Heart right ventricle (tissue), 16 donors: ENCODE results near the gene GHRHR. TPM values are rescaled to one million over a fixed set of nuclear protein-coding genes. Genes with fewer than 3 reads are reported as not detected.
A peak's percentile ranks its signal among the peaks of the same experiment; 100 is the strongest.

Source experiments
- ATAC-seq, 8 donors: fragments of 200-7000 bp; cut with Tn5 transposase; one replicate each; pipeline ENCODE4 v1.9.1; 2020; ENCODE audit warnings: mild to moderate bottlenecking in 8 of 8, moderate library complexity in 8 of 8, moderate number of reproducible peaks in 1 of 8
- DNase-seq, 2 donors: peaks; one replicate each; pipeline ENCODE4 v3.0.0-alpha.2; 2020
- H3K27ac ChIP-seq, 10 donors: fragments of 200-600 bp; sonication (generic) in 2 of 10; one replicate each; pipeline versions ENCODE4 v1.5.0 to v1.8.0; 2020 to 2022; ENCODE audit warnings: mild to moderate bottlenecking in 3 of 10
- H3K27me3 ChIP-seq, 7 donors: fragments of 200-600 bp; one replicate each; pipeline ENCODE4 v1.8.0; 2021 to 2022; ENCODE audit warnings: mild to moderate bottlenecking in 2 of 7
- H3K36me3 ChIP-seq, 9 donors: fragments of 200-600 bp; sonication (generic) in 1 of 9; one replicate each; pipeline versions ENCODE4 v1.5.0 to v1.8.0; 2020 to 2022; ENCODE audit warnings: mild to moderate bottlenecking in 2 of 9
- H3K4me1 ChIP-seq, 9 donors: fragments of 200-600 bp; sonication (generic) in 1 of 9; one replicate each; pipeline versions ENCODE4 v1.5.0 to v1.8.0; 2020 to 2022; ENCODE audit warnings: mild to moderate bottlenecking in 4 of 9
- H3K4me3 ChIP-seq, 10 donors: fragments of 200-600 bp; sonication (generic) in 2 of 10; one replicate each; pipeline versions ENCODE4 v1.5.0 to v1.8.0; 2020 to 2022; ENCODE audit warnings: mild to moderate bottlenecking in 7 of 10, moderate library complexity in 2 of 10
- H3K9me3 ChIP-seq, 11 donors: fragments of 200-600 bp in 10 of 11; sonication (generic) in 2 of 11; one replicate each; pipeline versions ENCODE4 v1.5.0 to v1.8.0; 2013 to 2022; ENCODE audit warnings: mild to moderate bottlenecking in 2 of 11, control low read depth in 1 of 11, moderate library complexity in 1 of 11
- WGBS, 2 donors: extraction: QIAGEN DNeasy Blood & Tissue Kit; methylation state at CpG; one replicate each; pipeline ENCODE4 v1.1.7; 2013; ENCODE audit warnings: inconsistent platforms in 1 of 2; 5-methylcytosine and 5-hydroxymethylcytosine counted together
- intact Hi-C, 10 donors: fragments of 100-400 bp; cut with DNase I; formaldehyde crosslinking; loops; one replicate each; pipeline versions ENCODE4 v1.11.1 to v1.14.2; 2022
- polyA plus RNA-seq, 2 donors: library from polyadenylated mRNA; stranded (reverse); fragments of 200-250 nt; gene quantifications; one replicate each; pipeline ENCODE4 v1.2.3, GENCODE V29; 2013
- total RNA-seq, 10 donors: library from RNA; stranded (reverse); fragmentation: NEBNext Ultra II Directional in 3 of 10; extraction: Animal tissue kit (Norgen Biotek cat#: 25700) in 3 of 10; gene quantifications; one replicate each; pipeline versions ENCODE4 v1.2.1 to v1.2.4, GENCODE V29; 2021 to 2023
- TF ChIP-seq, protein P1 (sequence below), 9 donors: fragments of 200-600 bp; sonication (generic) in 2 of 9; IDR thresholded peaks; one replicate each; pipeline versions ENCODE4 v1.5.0 to v1.8.0; 2021 to 2022; ENCODE audit warnings: antibody characterized with exemption in 9 of 9, mild to moderate bottlenecking in 5 of 9, moderate library complexity in 1 of 9
- donor health status: Arrhythmogenic right ventricular cardiomyopathy.
- donor health status: ischemic (EF 13 %, LVEDD 7.1; RV severe dilation, severe dysfunction).
- donor health status: healthy with polysubstance abuse.
- donor health status: DM: no; HTN: yes; CAD: no.
- donor health status: DM: no; HTN: no; CAD: no.
- donor health status: ischemic (EF 25% LVEDD 6.9; RV normal size, moderate dysfunction).
- donor health status: ischemic (EF 25% LVEDD 5.7; RV mildly dilated, moderate dysfunction).
- donor health status: healthy.
- donor health status: DM: yes; HTN: yes; CAD: no.
- donor health status: Ischemic cardiomyopathy.
- donor health status: ischemic (EF 35%, LVEDD 5.7; RV mildly dilated, moderate dysfunction).
- donor health status: nonischemic (EF 11% LVEDD 7.7; RV severe dilation, severe dysfunction).
- donor health status: DM: yes; HTN: yes; CAD: no.
- donor health status: PGD.
- donor health status: ischemic (EF 29% LVEDD 5.4; RV normal size, mild dysfunction).
- donor health status: nonischemic (EF 23%, LVEDD 6.1; RV moderate dilation, normal function).

The GHRHR gene
- total and polyA plus RNA-seq, 12 donors = not detected

DNA sequence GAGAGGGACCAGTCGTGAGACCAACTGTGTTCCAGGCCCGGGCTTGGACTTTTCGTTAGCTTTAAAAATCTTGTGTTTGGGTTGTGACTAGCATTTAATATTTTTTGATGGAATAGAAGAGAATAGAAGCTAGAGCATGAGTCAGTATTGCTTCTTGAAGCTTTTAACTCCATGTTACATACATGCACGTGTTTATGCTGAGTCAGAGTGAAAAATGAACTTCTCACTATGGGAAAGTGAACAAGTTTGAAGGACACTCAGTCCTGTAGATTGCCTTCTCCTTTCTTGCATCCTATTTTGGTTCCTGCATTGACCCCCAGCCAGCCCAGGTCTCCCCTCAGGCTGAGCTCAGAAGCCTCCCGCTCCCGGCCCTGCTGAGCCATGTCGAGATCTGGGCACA lies 31.8 kb downstream of the GHRHR start:
- Histone ChIP-seq H3K9me3 (no peaks in the 10 kb centered on the region), H3K4me3 (no peak overlapping the region), H3K27me3 (peaks cover 0 to 2% (median 0%) of the 10 kb centered on the region in 7 donors), H3K4me1 (peaks cover 0 to 23% (median 4%) of the 10 kb centered on the region in 9 donors), H3K27ac (no peak overlapping the region), H3K36me3 (no peaks in the 10 kb centered on the region)
- DNase-seq (no peak), ATAC-seq (no peak)
- TF ChIP-seq, protein P1, sequence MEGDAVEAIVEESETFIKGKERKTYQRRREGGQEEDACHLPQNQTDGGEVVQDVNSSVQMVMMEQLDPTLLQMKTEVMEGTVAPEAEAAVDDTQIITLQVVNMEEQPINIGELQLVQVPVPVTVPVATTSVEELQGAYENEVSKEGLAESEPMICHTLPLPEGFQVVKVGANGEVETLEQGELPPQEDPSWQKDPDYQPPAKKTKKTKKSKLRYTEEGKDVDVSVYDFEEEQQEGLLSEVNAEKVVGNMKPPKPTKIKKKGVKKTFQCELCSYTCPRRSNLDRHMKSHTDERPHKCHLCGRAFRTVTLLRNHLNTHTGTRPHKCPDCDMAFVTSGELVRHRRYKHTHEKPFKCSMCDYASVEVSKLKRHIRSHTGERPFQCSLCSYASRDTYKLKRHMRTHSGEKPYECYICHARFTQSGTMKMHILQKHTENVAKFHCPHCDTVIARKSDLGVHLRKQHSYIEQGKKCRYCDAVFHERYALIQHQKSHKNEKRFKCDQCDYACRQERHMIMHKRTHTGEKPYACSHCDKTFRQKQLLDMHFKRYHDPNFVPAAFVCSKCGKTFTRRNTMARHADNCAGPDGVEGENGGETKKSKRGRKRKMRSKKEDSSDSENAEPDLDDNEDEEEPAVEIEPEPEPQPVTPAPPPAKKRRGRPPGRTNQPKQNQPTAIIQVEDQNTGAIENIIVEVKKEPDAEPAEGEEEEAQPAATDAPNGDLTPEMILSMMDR (IDR thresholded peaks at IDR 0.05) = no peak
- WGBS, 2 donors = 90 to 93% methylated on average over 7 of the region's 7 CpGs
- intact Hi-C loops = no loop called here

DNA sequence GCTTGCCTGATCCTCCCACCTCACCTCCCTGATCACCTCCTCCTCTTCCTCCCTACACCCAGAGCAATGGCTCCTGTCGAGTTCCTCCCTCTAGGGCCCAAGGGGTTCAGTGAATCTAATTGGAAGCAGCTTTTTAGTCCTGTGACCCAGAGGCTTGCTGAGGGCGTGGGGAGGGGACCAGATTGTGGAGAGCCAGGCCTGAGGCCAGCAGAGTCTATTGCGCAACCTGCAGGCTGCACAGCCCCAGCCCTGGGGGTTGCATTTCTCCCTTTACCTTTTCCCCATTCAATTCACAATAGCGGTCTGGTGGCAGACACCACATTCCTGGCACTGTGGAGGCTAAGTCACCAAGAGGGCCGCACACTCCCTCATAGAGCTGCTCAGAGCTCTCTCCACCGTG lies 32.5 kb downstream of the GHRHR start:
- Histone ChIP-seq H3K36me3 (no peaks in the 10 kb centered on the region), H3K27me3 (peaks cover 0 to 2% (median 0%) of the 10 kb centered on the region in 7 donors), H3K4me3 (no peak overlapping the region), H3K9me3 (no peaks in the 10 kb centered on the region), H3K4me1 (peaks cover 0 to 24% (median 4%) of the 10 kb centered on the region in 9 donors), H3K27ac (peak overlapping the region in 1 of 10 donors; percentile 4)
- DNase-seq = peak; percentile 27 to 62
- intact Hi-C loops = no loop called here
- WGBS, 2 donors = 69 to 75% methylated on average over 6 of the region's 6 CpGs
- TF ChIP-seq, protein P1 (IDR thresholded peaks at IDR 0.05) = no peak
- peak; percentile 50 to 59 (median 56) for ATAC-seq

GRCh38 chr7:30996883-30997282 lies 33.1 kb downstream of the GHRHR start:
- H3K4me3 ChIP-seq = no peak overlapping the region
- H3K9me3 ChIP-seq = no peaks in the 10 kb centered on the region
- H3K4me1 ChIP-seq = peaks cover 0 to 27% (median 4%) of the 10 kb centered on the region in 9 donors
- no peaks in the 10 kb centered on the region for H3K36me3 ChIP-seq
- intact Hi-C loops = no loop called here
- TF ChIP-seq, protein P1 (IDR thresholded peaks at IDR 0.05) = no peak
- DNase-seq = no peak
- WGBS, 2 donors = 86 to 92% methylated on average over 5 of the region's 5 CpGs
- peaks cover 0 to 2% (median 0%) of the 10 kb centered on the region in 7 donors for H3K27me3 ChIP-seq
- no peak for ATAC-seq
- H3K27ac ChIP-seq = no peak overlapping the region

- no peak for ATAC-seq
These were observed 33.6 kb downstream of the GHRHR start for GRCh38 chr7:30997316-30997715.

More at GRCh38 chr7:30997316-30997715, 33.6 kb downstream of the GHRHR start:
- no peak for DNase-seq
- peak overlapping the region in 2 of 10 donors; percentile 34 to 65 for H3K27ac ChIP-seq
- H3K4me1 ChIP-seq = peaks cover 0 to 28% (median 4%) of the 10 kb centered on the region in 9 donors
- H3K36me3 ChIP-seq = no peaks in the 10 kb centered on the region
- peaks cover 0 to 2% (median 0%) of the 10 kb centered on the region in 7 donors for H3K27me3 ChIP-seq
- no peak overlapping the region for H3K4me3 ChIP-seq
- 70 to 79% methylated on average over 7 of the region's 7 CpGs for WGBS, 2 donors
- TF ChIP-seq, protein P1 (IDR thresholded peaks at IDR 0.05) = no peak
- intact Hi-C loops = no loop called here
- H3K9me3 ChIP-seq = no peaks in the 10 kb centered on the region
